H1 (cell line): Measurements from ENCODE around the gene CPSF4. TPM values are rescaled to one million over a fixed set of nuclear protein-coding genes. Genes with fewer than 3 reads are reported as not detected.
"Not testable (repeated sequence)": the region's sequence is repeated elsewhere in the genome, so short reads cannot be mapped to it uniquely, and the experiment has no call there.

Experiments
- CTCF ChIA-PET: fragments of 300-600 bp; sonication (Branson Sonifier 250); formaldehyde crosslinking; loops from one replicate; lab custom pipeline; 2021; ENCODE audit not compliant: partially characterized antibody; lab: Charles Lee
- POLR2A ChIA-PET: fragments of 300-600 bp; sonication (Branson Sonifier 250); formaldehyde crosslinking; loops from one replicate; lab custom pipeline; 2021; ENCODE audit warnings: inconsistent platforms; ENCODE audit not compliant: partially characterized antibody; lab: Charles Lee
- DNase-seq, 2 experiments: peaks; one replicate each; pipeline versions ENCODE4 v3.0.0 to v3.0.0-alpha.2; 2010 to 2022; ENCODE audit warnings: low spot score in 2 of 2, low read depth in 1 of 2, mixed read lengths in 1 of 2
- FAIRE-seq: peaks from 2 replicates; lab custom pipeline; 2011; peaks lifted over from hg19 to GRCh38; lab: Jason Lieb, UNC
- H2AFZ ChIP-seq: 2 replicates; pipeline ENCODE4 v1.8.1; 2012; ENCODE audit warnings: low read length, inconsistent platforms
- H2AK5ac ChIP-seq: 2 replicates; pipeline ENCODE4 v1.6.1; 2013; ENCODE audit warnings: low read depth, low read length
- H2BK120ac ChIP-seq: replicated peaks from 2 replicates; pipeline ENCODE3; 2013; ENCODE audit warnings: low read depth, low read length, inconsistent platforms
- H2BK12ac ChIP-seq: 2 replicates; pipeline ENCODE4 v1.6.1; 2013; ENCODE audit warnings: low read depth, low read length
- H2BK15ac ChIP-seq: 2 replicates; pipeline ENCODE4 v1.6.1; 2013; ENCODE audit warnings: low read length
- H2BK20ac ChIP-seq: 2 replicates; pipeline ENCODE4 v1.6.1; 2013; ENCODE audit warnings: low read length
- H2BK5ac ChIP-seq: 2 replicates; pipeline ENCODE4 v1.6.1; 2013; ENCODE audit warnings: low read depth, low read length
- H3K14ac ChIP-seq: 2 replicates; pipeline ENCODE4 v1.6.1; 2013; ENCODE audit warnings: inconsistent platforms; ENCODE audit not compliant: insufficient read length
- H3K18ac ChIP-seq: 2 replicates; pipeline ENCODE4 v1.6.1; 2013; ENCODE audit warnings: low read length; ENCODE audit errors: extremely low read depth
- H3K23ac ChIP-seq: 2 replicates; pipeline ENCODE4 v1.6.1; 2013; ENCODE audit warnings: inconsistent platforms; ENCODE audit not compliant: insufficient read length
- H3K23me2 ChIP-seq: 2 replicates; pipeline ENCODE4 v1.6.1; 2013; ENCODE audit warnings: low read depth, low read length
- H3K27ac ChIP-seq: 2 replicates; pipeline ENCODE4 v1.6.1; 2011; ENCODE audit warnings: low read depth, low read length, inconsistent platforms
- H3K27me3 ChIP-seq, 4 experiments: replicated peaks in 1 of 4; 1 replicate in 1 of 4; 2 replicates in 3 of 4; pipeline versions ENCODE4 v1.6.1 to v1.8.1; 2011 to 2013; ENCODE audit warnings: low read length in 3 of 4, mild to moderate bottlenecking in 3 of 4, inconsistent platforms in 2 of 4, mixed read lengths in 2 of 4, moderate library complexity in 1 of 4; ENCODE audit not compliant: control insufficient read depth in 3 of 4, insufficient read depth in 3 of 4; ENCODE audit errors: extremely low read depth in 1 of 4
- H3K36me3 ChIP-seq, 4 experiments: 2 replicates each; pipeline versions ENCODE4 v1.6.1 to v1.8.1; 2011 to 2013; ENCODE audit warnings: mild to moderate bottlenecking in 4 of 4, low read length in 3 of 4, moderate library complexity in 2 of 4, control low read depth in 1 of 4, inconsistent platforms in 1 of 4; ENCODE audit not compliant: insufficient read depth in 4 of 4, control insufficient read depth in 2 of 4
- H3K4ac ChIP-seq: replicated peaks from 2 replicates; pipeline ENCODE3; 2013; ENCODE audit warnings: low read length, low read depth, mixed read lengths, inconsistent platforms; ENCODE audit not compliant: insufficient read length
- H3K4me1 ChIP-seq, 4 experiments: replicated peaks in 1 of 4; 1 replicate in 1 of 4; 2 replicates in 3 of 4; pipeline versions ENCODE4 v1.6.1 to v1.8.1; 2011 to 2013; ENCODE audit warnings: low read length in 3 of 4, inconsistent platforms in 2 of 4, mixed read lengths in 1 of 4; ENCODE audit not compliant: insufficient read depth in 4 of 4, control insufficient read depth in 3 of 4
- H3K4me2 ChIP-seq, 2 experiments: 2 replicates each; pipeline versions ENCODE4 v1.6.1 to v1.8.1; 2011 to 2013; ENCODE audit warnings: low read depth in 2 of 2, low read length in 2 of 2, control low read depth in 1 of 2, inconsistent platforms in 1 of 2, mild to moderate bottlenecking in 1 of 2; ENCODE audit not compliant: insufficient read depth in 1 of 2
- H3K4me3 ChIP-seq, 4 experiments: fragments of 200-600, 300-600 bp in 1 of 4; sonication (generic), shearing (Covaris generic), sonication (Bioruptor Twin) in 1 of 4; 2 replicates each; pipeline versions ENCODE4 v1.5.1 to v1.8.1; 2011 to 2016; ENCODE audit warnings: low read length in 4 of 4, low read depth in 3 of 4, control low read depth in 2 of 4, inconsistent platforms in 2 of 4, mild to moderate bottlenecking in 2 of 4, mixed read lengths in 1 of 4, moderate library complexity in 1 of 4; ENCODE audit not compliant: insufficient read depth in 2 of 4; ENCODE audit errors: extremely low read depth in 1 of 4
- H3K56ac ChIP-seq: replicated peaks from 2 replicates; pipeline ENCODE3; 2013; ENCODE audit warnings: low read depth, mild to moderate bottlenecking, mixed read lengths, low read length, inconsistent platforms; ENCODE audit not compliant: insufficient read length
- H3K79me1 ChIP-seq: 2 replicates; pipeline ENCODE4 v1.6.1; 2013; ENCODE audit warnings: low read depth, low read length, control low read depth
- H3K79me2 ChIP-seq, 2 experiments: 2 replicates each; pipeline versions ENCODE4 v1.6.1 to v1.8.1; 2012 to 2013; ENCODE audit warnings: low read length in 2 of 2, mild to moderate bottlenecking in 2 of 2, inconsistent platforms in 1 of 2; ENCODE audit not compliant: insufficient read depth in 2 of 2, control insufficient read depth in 1 of 2
- H3K9ac ChIP-seq, 4 experiments: replicated peaks in 1 of 4; 1 replicate in 1 of 4; 2 replicates in 3 of 4; pipeline versions ENCODE4 v1.6.1 to v1.8.1; 2011 to 2013; ENCODE audit warnings: low read depth in 3 of 4, low read length in 3 of 4, control low read depth in 2 of 4, mild to moderate bottlenecking in 2 of 4, moderate library complexity in 2 of 4, inconsistent platforms in 1 of 4; ENCODE audit errors: extremely low read depth in 1 of 4
- H3K9me3 ChIP-seq, 2 experiments: 2 replicates each; pipeline versions ENCODE4 v1.6.1 to v1.8.1; 2012 to 2013; ENCODE audit warnings: mild to moderate bottlenecking in 2 of 2, moderate library complexity in 2 of 2, control low read depth in 1 of 2, inconsistent platforms in 1 of 2, low read depth in 1 of 2, low read length in 1 of 2, mixed read lengths in 1 of 2; ENCODE audit not compliant: insufficient read depth in 2 of 2
- H4K20me1 ChIP-seq, 2 experiments: replicated peaks in 1 of 2; 2 replicates each; pipeline versions ENCODE3 to v1.8.1; 2011 to 2013; ENCODE audit warnings: inconsistent platforms in 2 of 2, low read length in 2 of 2, mild to moderate bottlenecking in 1 of 2; ENCODE audit not compliant: insufficient read depth in 2 of 2, control insufficient read depth in 1 of 2
- H4K5ac ChIP-seq: 2 replicates; pipeline ENCODE4 v1.6.1; 2013; ENCODE audit warnings: low read length, low read depth, mixed read lengths, inconsistent platforms; ENCODE audit not compliant: insufficient read length
- H4K8ac ChIP-seq: 2 replicates; pipeline ENCODE4 v1.8.0; 2013; ENCODE audit warnings: mild to moderate bottlenecking, moderate library complexity, low read length, inconsistent platforms; ENCODE audit not compliant: insufficient read depth; ENCODE audit errors: extremely low read depth
- H4K91ac ChIP-seq: replicated peaks from 2 replicates; pipeline ENCODE3; 2013; ENCODE audit warnings: low read length, mixed read lengths, inconsistent platforms; ENCODE audit not compliant: insufficient read length
- ASH2L ChIP-seq: fragments of 200-600, 300-600 bp; sonication (generic); IDR thresholded peaks from one replicate; pipeline ENCODE4 v1.7.1; 2017; ENCODE audit warnings: low read length
- ATF3 ChIP-seq: IDR thresholded peaks from 2 replicates; pipeline ENCODE4 v1.6.1; 2011; ENCODE audit warnings: low read depth, mild to moderate bottlenecking, low read length; ENCODE audit not compliant: insufficient read depth
- EP300 ChIP-seq, 2 experiments: IDR thresholded peaks; 1 replicate in 1 of 2; 2 replicates in 1 of 2; pipeline ENCODE4 v1.6.1; 2011 to 2012; ENCODE audit warnings: low read depth in 2 of 2, low read length in 2 of 2, mild to moderate bottlenecking in 2 of 2, borderline replicate concordance in 1 of 2, inconsistent platforms in 1 of 2, moderate library complexity in 1 of 2
- FOSL1 ChIP-seq: IDR thresholded peaks from 2 replicates; pipeline ENCODE4 v1.6.1; 2011; ENCODE audit warnings: mild to moderate bottlenecking, low read depth, low read length, moderate library complexity; ENCODE audit not compliant: insufficient read depth
- KDM1A ChIP-seq: fragments of 200-600, 300-600 bp; sonication (generic); IDR thresholded peaks from 2 replicates; pipeline ENCODE4 v1.7.1; 2016; ENCODE audit warnings: mild to moderate bottlenecking, low read length, borderline replicate concordance
- NRF1 ChIP-seq: IDR thresholded peaks from 2 replicates; pipeline ENCODE4 v1.6.1; 2011; ENCODE audit warnings: mild to moderate bottlenecking, low read depth, low read length, improper control_type of control experiment
- RAD21 ChIP-seq, 2 experiments: IDR thresholded peaks in 1 of 2; conservative IDR thresholded peaks in 1 of 2; 2 replicates each; pipeline ENCODE4 v1.6.1; 2011; ENCODE audit warnings: low read depth in 2 of 2, low read length in 2 of 2, improper control_type of control experiment in 1 of 2, inconsistent platforms in 1 of 2, mild to moderate bottlenecking in 1 of 2, moderate library complexity in 1 of 2
- SP1 ChIP-seq: IDR thresholded peaks from 2 replicates; pipeline ENCODE4 v1.6.1; 2011; ENCODE audit warnings: low read depth, low read length
- WGBS, 2 experiments: shearing (Covaris generic) in 1 of 2; methylation state at CpG; one replicate each; pipeline versions ENCODE4 v1.1.6 to v1.1.7; 2013 to 2015; ENCODE audit warnings: low lambda C conversion rate in 2 of 2, mixed read lengths in 2 of 2, inconsistent platforms in 1 of 2, low coverage in 1 of 2, missing lambda C conversion rate in 1 of 2; ENCODE audit not compliant: insufficient replicate concordance in 2 of 2, insufficient coverage in 1 of 2, insufficient read length in 1 of 2; ENCODE audit errors: extremely low coverage in 1 of 2, missing lambda C conversion rate in 1 of 2; 5-methylcytosine and 5-hydroxymethylcytosine counted together
- polyA plus RNA-seq, 7 experiments: library from polyadenylated mRNA; depleted of rRNA in 3 of 7; stranded (reverse) in 5 of 7; unstranded in 2 of 7; fragments of >200 nt in 5 of 7; fragments of 200-250 nt in 2 of 7; gene quantifications; 1 replicate in 5 of 7; 2 replicates in 1 of 7; 4 replicates in 1 of 7; pipeline versions ENCODE4 v1.2.1 to v1.2.3, GENCODE V29; 2011 to 2013; ENCODE audit warnings: missing spikeins in 2 of 7, mixed read lengths in 2 of 7
- total RNA-seq: library from RNA; stranded (reverse); fragmentation: NEBNext Ultra II Directional; extraction: Animal tissue kit (Norgen Biotek cat#: 25700); gene quantifications from 2 replicates; pipeline ENCODE4 v1.2.1, GENCODE V29; 2021

CPSF4 gene
- total and polyA plus RNA-seq, 2 of the 8 experiments (the other 6 are each of a cell fraction or from before 2014, with no cell fraction given): 77.5 to 103 TPM

GRCh38 chr7:99500637-99501009 is 61.9 kb downstream of the CPSF4 start (continued):
- TF ChIP-seq ATF3: no peak
- TF ChIP-seq NRF1: no peak
- no peak for TF ChIP-seq EP300 (IDR thresholded peaks at IDR 0.05; ENCODE audit: borderline replicate concordance in 1 of 2, low read depth in 2 of 2, low read length in 2 of 2)
- no peak for TF ChIP-seq RAD21 (IDR thresholded peaks at IDR 0.05 in 1 of 2, conservative IDR thresholded peaks at IDR 0.05 in 1 of 2; ENCODE audit: low read depth in 2 of 2, low read length in 2 of 2)
- no peak for TF ChIP-seq SP1
- no peak for TF ChIP-seq FOSL1
- TF ChIP-seq KDM1A: no peak
- no peak for TF ChIP-seq ASH2L

- peaks cover 9 to 41% of the 10 kb centered on the region in 2 experiments for H3K79me2 ChIP-seq
- 93% methylated on average over 12 of the region's 12 CpGs; no CpG with 5 or more reads in 1 of the 2 experiments for WGBS, 2 experiments
- CTCF ChIA-PET: interaction anchor here (0.7 to 1.1 kb wide), 2 partner anchors 55 to 96 kb away, joined by 3 read pairs; no protein-coding TSS in a partner anchor
- H2BK15ac ChIP-seq, H3K56ac ChIP-seq, H2AFZ ChIP-seq, H3K23ac ChIP-seq, H3K18ac ChIP-seq, H3K36me3 ChIP-seq, H3K9ac ChIP-seq, H2AK5ac ChIP-seq, H4K91ac ChIP-seq, H3K14ac ChIP-seq, FAIRE-seq, H2BK12ac ChIP-seq, H2BK120ac ChIP-seq, H2BK20ac ChIP-seq, H3K79me1 ChIP-seq, H3K23me2 ChIP-seq, H2BK5ac ChIP-seq, H3K27me3 ChIP-seq, H3K4me1 ChIP-seq, H3K4ac ChIP-seq, H4K8ac ChIP-seq, DNase-seq, H3K9me3 ChIP-seq, H3K27ac ChIP-seq, H4K5ac ChIP-seq: not testable (repeated sequence)
- H3K4me3 ChIP-seq: peak overlapping the region in 1 of 4 experiments; percentile 88; a peak in 2 of 8 replicates
- POLR2A ChIA-PET: interaction anchor here (2.3 to 3.4 kb wide), 2 partner anchors 50 to 57 kb away, joined by 20 to 21 read pairs; partner anchors contain the start of genes FAM200A and ZNF655
- H4K20me1 ChIP-seq: peaks cover 5 to 12% of the 10 kb centered on the region in 2 experiments
- H3K4me2 ChIP-seq: peak overlapping the region in 1 of 2 experiments; percentile 63; a peak in 1 of 4 replicates
Measured at GRCh38 chr7:99501236-99501635, 62.5 kb downstream of the CPSF4 start.
